ENCODE results near the gene TBCE. TPM values are rescaled to one million over a fixed set of nuclear protein-coding genes. Genes with fewer than 3 reads are reported as not detected.

Gene TBCE
- total RNA-seq, 2 experiments from 2014 or later: 22.3 to 26.1 TPM

- intact Hi-C loops (cut with DNase I, micrococcal nuclease): no loop called here
- Mint-ChIP-seq H3K9me3 (ENCODE audit: low read depth) (no peaks in the 10 kb centered on the region), H3K4me1 (peaks cover 14% of the 10 kb centered on the region), H3K4me3 (no peak overlapping the region), H3K27me3 (no peaks in the 10 kb centered on the region), H3K36me3 (ENCODE audit: low read depth) (no peaks in the 10 kb centered on the region), H3K27ac (no peak overlapping the region)
- POLR2A ChIA-PET: no interaction called here
- ATAC-seq (no peak), DNase-seq (no peak)
- CTCF ChIA-PET: interaction anchor here (0.7 to 2.5 kb wide), 3 partner anchors 10 to 77 kb away, joined by 3 to 15 read pairs (median 3); partner anchors contain the start of gene B3GALNT2
Observed at GRCh38 chr1:235426680-235427079, 59.5 kb downstream of the TBCE start.

GRCh38 chr1:235427447-235427846 lies 60.2 kb downstream of the TBCE start:
- Mint-ChIP-seq H3K27me3 (no peaks in the 10 kb centered on the region), H3K4me3 (no peak overlapping the region), H3K36me3 (ENCODE audit: low read depth) (no peaks in the 10 kb centered on the region), H3K4me1 (peaks cover 14% of the 10 kb centered on the region), H3K9me3 (ENCODE audit: low read depth) (no peaks in the 10 kb centered on the region), H3K27ac (no peak overlapping the region)
- CTCF ChIA-PET: interaction anchor here (0.7 to 2.5 kb wide), 2 partner anchors 11 to 77 kb away, joined by 3 to 15 read pairs; partner anchors contain the start of gene B3GALNT2
- no peak for ATAC-seq
- intact Hi-C loops (cut with DNase I, micrococcal nuclease): no loop called here
- POLR2A ChIA-PET: no interaction called here
- DNase-seq: no peak

GRCh38 chr1:235429143-235429542 lies 61.9 kb downstream of the TBCE start:
- POLR2A ChIA-PET: no interaction called here

GRCh38 chr1:235430991-235431390 lies 63.8 kb downstream of the TBCE start:
- DNase-seq (no peak), ATAC-seq (no peak)
- CTCF ChIA-PET: no interaction called here
- POLR2A ChIA-PET: interaction anchor here (0.5 kb wide), 1 partner anchor 43 kb away, joined by 4 read pairs; no protein-coding TSS in a partner anchor
- H3K4me1 Mint-ChIP-seq: no peaks in the 10 kb centered on the region
- peaks cover 9% of the 10 kb centered on the region for H3K36me3 Mint-ChIP-seq (ENCODE audit: low read depth)
- no peaks in the 10 kb centered on the region for H3K27me3 Mint-ChIP-seq
- no peak overlapping the region for H3K27ac Mint-ChIP-seq
- no peak overlapping the region for H3K4me3 Mint-ChIP-seq
- no peaks in the 10 kb centered on the region for H3K9me3 Mint-ChIP-seq (ENCODE audit: low read depth)
- intact Hi-C loops (cut with DNase I, micrococcal nuclease): no loop called here

More at GRCh38 chr1:235429143-235429542, 61.9 kb downstream of the TBCE start:
- Mint-ChIP-seq H3K9me3 (ENCODE audit: low read depth) (no peaks in the 10 kb centered on the region), H3K27me3 (no peaks in the 10 kb centered on the region), H3K4me1 (no peaks in the 10 kb centered on the region), H3K4me3 (no peak overlapping the region), H3K27ac (no peak overlapping the region), H3K36me3 (ENCODE audit: low read depth) (peaks cover 3% of the 10 kb centered on the region)
- CTCF ChIA-PET: interaction anchor here (2.5 kb wide), 1 partner anchor 12 kb away, joined by 15 read pairs; no protein-coding TSS in a partner anchor
- ATAC-seq (no peak), DNase-seq (no peak)
- intact Hi-C loops (cut with DNase I, micrococcal nuclease): no loop called here

- Mint-ChIP-seq H3K9me3 (ENCODE audit: low read depth) (no peaks in the 10 kb centered on the region), H3K36me3 (ENCODE audit: low read depth) (peaks cover 22% of the 10 kb centered on the region), H3K27ac (no peak overlapping the region), H3K4me1 (no peaks in the 10 kb centered on the region), H3K4me3 (no peak overlapping the region), H3K27me3 (no peaks in the 10 kb centered on the region)
- CTCF ChIA-PET: no interaction called here
- DNase-seq (no peak), ATAC-seq (no peak)
- intact Hi-C loops (cut with DNase I, micrococcal nuclease): no loop called here
- POLR2A ChIA-PET: no interaction called here
Observed at GRCh38 chr1:235434001-235434400, 66.8 kb downstream of the TBCE start.

GRCh38 chr1:235441159-235441685 lies 74.0 kb downstream of the TBCE start:
- ATAC-seq (no peak), DNase-seq (no peak)
- intact Hi-C loops (cut with DNase I, micrococcal nuclease): no loop called here
- Mint-ChIP-seq H3K4me3 (no peak overlapping the region), H3K36me3 (ENCODE audit: low read depth) (peaks cover 25% of the 10 kb centered on the region), H3K27ac (peak overlapping the region; percentile 16), H3K9me3 (ENCODE audit: low read depth) (no peaks in the 10 kb centered on the region), H3K4me1 (peaks cover 4% of the 10 kb centered on the region), H3K27me3 (no peaks in the 10 kb centered on the region)
- ChIA-PET CTCF (interaction anchor here (0.8 to 3.0 kb wide), 2 partner anchors 24 to 52 kb away, joined by 4 to 9 read pairs; no protein-coding TSS in a partner anchor), POLR2A (no interaction called here)

GRCh38 chr1:235442788-235443429 lies 75.7 kb downstream of the TBCE start:
- ATAC-seq (no peak), DNase-seq (no peak)
- no peaks in the 10 kb centered on the region for H3K27me3 Mint-ChIP-seq
- intact Hi-C loops (cut with DNase I, micrococcal nuclease): no loop called here
- peaks cover 28% of the 10 kb centered on the region for H3K36me3 Mint-ChIP-seq (ENCODE audit: low read depth)
- H3K27ac Mint-ChIP-seq: no peak overlapping the region
- H3K4me1 Mint-ChIP-seq: peaks cover 4% of the 10 kb centered on the region
- H3K9me3 Mint-ChIP-seq (ENCODE audit: low read depth): no peaks in the 10 kb centered on the region
- ChIA-PET POLR2A (no interaction called here), CTCF (interaction anchor here (0.5 to 3.0 kb wide), 4 partner anchors 26 to 668 kb away, joined by 3 to 9 read pairs (median 4); no protein-coding TSS in a partner anchor)
- no peak overlapping the region for H3K4me3 Mint-ChIP-seq

- Mint-ChIP-seq H3K4me1 (peaks cover 4% of the 10 kb centered on the region), H3K4me3 (no peak overlapping the region), H3K9me3 (ENCODE audit: low read depth) (no peaks in the 10 kb centered on the region), H3K27ac (no peak overlapping the region), H3K27me3 (no peaks in the 10 kb centered on the region), H3K36me3 (ENCODE audit: low read depth) (peaks cover 38% of the 10 kb centered on the region)
- POLR2A ChIA-PET: no interaction called here
- DNase-seq: no peak
- CTCF ChIA-PET: interaction anchor here (0.7 to 0.9 kb wide), 2 partner anchors 24 to 26 kb away, joined by 3 read pairs; no protein-coding TSS in a partner anchor
- ATAC-seq: no peak
- intact Hi-C loops (cut with DNase I, micrococcal nuclease): no loop called here
Observed at GRCh38 chr1:235448616-235449015, 81.4 kb downstream of the TBCE start.

GRCh38 chr1:235450433-235450832 lies 83.2 kb downstream of the TBCE start:
- CTCF ChIA-PET: interaction anchor here (0.6 to 1.0 kb wide), 3 partner anchors 10 to 32 kb away, joined by 3 read pairs; no protein-coding TSS in a partner anchor
- ATAC-seq: no peak

GRCh38 chr1:235450886-235451483 lies 83.8 kb downstream of the TBCE start:
- DNase-seq (no peak), ATAC-seq (no peak)
- H3K36me3 Mint-ChIP-seq (ENCODE audit: low read depth): peaks cover 33% of the 10 kb centered on the region
- no peaks in the 10 kb centered on the region for H3K27me3 Mint-ChIP-seq
- H3K4me1 Mint-ChIP-seq: peaks cover 4% of the 10 kb centered on the region
- no peak overlapping the region for H3K27ac Mint-ChIP-seq
- H3K4me3 Mint-ChIP-seq: no peak overlapping the region
- no peaks in the 10 kb centered on the region for H3K9me3 Mint-ChIP-seq (ENCODE audit: low read depth)
- ChIA-PET POLR2A (no interaction called here), CTCF (interaction anchor here (0.6 to 1.0 kb wide), 2 partner anchors 10 to 12 kb away, joined by 3 read pairs; no protein-coding TSS in a partner anchor)
- intact Hi-C loops (cut with DNase I, micrococcal nuclease): no loop called here

More at GRCh38 chr1:235450433-235450832, 83.2 kb downstream of the TBCE start:
- intact Hi-C loops (cut with DNase I, micrococcal nuclease): no loop called here
- H3K4me3 Mint-ChIP-seq: no peak overlapping the region
- DNase-seq: no peak
- H3K27ac Mint-ChIP-seq: peak overlapping the region; percentile 28
- POLR2A ChIA-PET: no interaction called here
- peaks cover 31% of the 10 kb centered on the region for H3K36me3 Mint-ChIP-seq (ENCODE audit: low read depth)
- peaks cover 4% of the 10 kb centered on the region for H3K4me1 Mint-ChIP-seq
- H3K9me3 Mint-ChIP-seq (ENCODE audit: low read depth): no peaks in the 10 kb centered on the region
- no peaks in the 10 kb centered on the region for H3K27me3 Mint-ChIP-seq

- peaks cover 20% of the 10 kb centered on the region for H3K36me3 Mint-ChIP-seq (ENCODE audit: low read depth)
- CTCF ChIA-PET: interaction anchor here (0.6 to 0.9 kb wide), 3 partner anchors 21 to 349 kb away, joined by 3 read pairs; no protein-coding TSS in a partner anchor
- ATAC-seq (no peak), DNase-seq (no peak)
- intact Hi-C loops (cut with DNase I, micrococcal nuclease): no loop called here
- POLR2A ChIA-PET: interaction anchor here (0.6 kb wide), 1 partner anchor 293 kb away, joined by 3 read pairs; the partner anchor contains the start of gene RBM34
- H3K4me3 Mint-ChIP-seq: no peak overlapping the region
- peaks cover 4% of the 10 kb centered on the region for H3K4me1 Mint-ChIP-seq
- no peak overlapping the region for H3K27ac Mint-ChIP-seq
- H3K27me3 Mint-ChIP-seq: no peaks in the 10 kb centered on the region
- no peaks in the 10 kb centered on the region for H3K9me3 Mint-ChIP-seq (ENCODE audit: low read depth)
Observed at GRCh38 chr1:235454021-235454420, 86.8 kb downstream of the TBCE start.
